Activated naive CD4-positive, alpha-beta T cell treated with Interleukin-2 at 50 U/mL for 16 hours (primary cell): ENCODE results near the gene PARP12.

Source experiments
- DNase-seq: peaks from one replicate; pipeline ENCODE4 v3.0.0-alpha.2; 2020

The PARP12 gene

GRCh38 chr7:140058517-140058916 is 4.2 kb downstream of the PARP12 start:
- no peak for DNase-seq

- no peak for DNase-seq
These were observed 5.6 kb downstream of the PARP12 start for GRCh38 chr7:140057143-140057535.

- DNase-seq = no peak
These were observed 6.2 kb downstream of the PARP12 start for GRCh38 chr7:140056431-140057142.

- DNase-seq = no peak
These were observed 6.9 kb downstream of the PARP12 start for GRCh38 chr7:140055833-140056232.

GRCh38 chr7:140054751-140055150 is 8.0 kb downstream of the PARP12 start:
- no peak for DNase-seq

GRCh38 chr7:140053812-140054539 is 8.8 kb downstream of the PARP12 start:
- no peak for DNase-seq

- no peak for DNase-seq
These were observed 10.9 kb downstream of the PARP12 start for GRCh38 chr7:140051820-140052219.

- no peak for DNase-seq
These were observed 12.7 kb downstream of the PARP12 start for GRCh38 chr7:140050100-140050499.

GRCh38 chr7:140049339-140050024 is 13.3 kb downstream of the PARP12 start:
- no peak for DNase-seq

- no peak for DNase-seq
These were observed 13.8 kb downstream of the PARP12 start for GRCh38 chr7:140048989-140049338.

GRCh38 chr7:140048138-140048537 is 14.6 kb downstream of the PARP12 start:
- DNase-seq = no peak

- no peak for DNase-seq
These were observed 15.6 kb downstream of the PARP12 start for GRCh38 chr7:140047197-140047596.

GRCh38 chr7:140045697-140046096 is 17.1 kb downstream of the PARP12 start:
- DNase-seq = no peak

GRCh38 chr7:140044251-140044650 is 18.5 kb downstream of the PARP12 start:
- DNase-seq = no peak

- no peak for DNase-seq
These were observed 20.4 kb downstream of the PARP12 start for GRCh38 chr7:140042386-140042670.

GRCh38 chr7:140041659-140042385 is 20.9 kb downstream of the PARP12 start:
- DNase-seq = no peak

- no peak for DNase-seq
These were observed 22.9 kb downstream of the PARP12 start for GRCh38 chr7:140039896-140040295.

- no peak for DNase-seq
These were observed 23.7 kb downstream of the PARP12 start for GRCh38 chr7:140039066-140039465.

GRCh38 chr7:140036224-140036962 is 26.4 kb downstream of the PARP12 start:
- DNase-seq = peak; percentile 9

GRCh38 chr7:140035400-140036223 is 27.1 kb downstream of the PARP12 start:
- DNase-seq = no peak

- no peak for DNase-seq
These were observed 28.3 kb downstream of the PARP12 start for GRCh38 chr7:140034421-140034820.

- DNase-seq = no peak
These were observed 28.9 kb downstream of the PARP12 start for GRCh38 chr7:140033779-140034363.
